Tibial nerve (tissue), 3 donors: ENCODE results near the gene JADE3.

Experiments
- CTCF ChIP-seq, 5 experiments: fragments of 200-600 bp in 3 of 5; fragments of 450-650 bp in 2 of 5; sonication (generic) in 3 of 5; IDR thresholded peaks; one replicate each; pipeline ENCODE4 v1.5.1; 2016 to 2019; ENCODE audit warnings: antibody characterized with exemption in 5 of 5, mild to moderate bottlenecking in 3 of 5, moderate library complexity in 2 of 5
- POLR2A ChIP-seq, 2 donors: fragments of 450-650 bp; IDR thresholded peaks; one replicate each; pipeline ENCODE4 v1.6.1; 2017; ENCODE audit warnings: antibody characterized with exemption in 2 of 2, mild to moderate bottlenecking in 2 of 2, moderate library complexity in 2 of 2

GRCh38 chrX:46994096-46994495, 81.9 kb downstream of the JADE3 start:
- TF ChIP-seq CTCF (IDR thresholded peaks at IDR 0.05) (no peak), POLR2A (IDR thresholded peaks at IDR 0.05) (no peak)
